HepG2 (cell line): ENCODE results near the gene RNGTT. TPM values are rescaled to one million over a fixed set of nuclear protein-coding genes. Genes with fewer than 3 reads are reported as not detected.

Experiments
- ATM ChIP-seq: fragments of 450-650 bp; IDR thresholded peaks from 2 replicates; pipeline ENCODE4 v1.7.1; 2017; ENCODE audit warnings: mild to moderate bottlenecking, borderline replicate concordance
- BHLHE40 ChIP-seq: IDR thresholded peaks from 2 replicates; pipeline ENCODE4 v1.6.1; 2011; ENCODE audit warnings: low read length, improper control_type of control experiment
- CSRNP2 ChIP-seq: sonication (generic); formaldehyde crosslinking; conservative IDR thresholded peaks from 2 replicates; pipeline ENCODE4 v1.8.0; 2022; ENCODE audit warnings: low read depth, missing genetic modification reagents
- KLF6 ChIP-seq: IDR thresholded peaks from 2 replicates; pipeline ENCODE4 v1.8.0; 2016; ENCODE audit warnings: missing biosample characterization, missing genetic modification reagents
- LBX2 ChIP-seq: sonication (generic); formaldehyde crosslinking; IDR thresholded peaks from 2 replicates; pipeline ENCODE4 v1.5.0; 2020; ENCODE audit warnings: missing genetic modification reagents, mild to moderate bottlenecking, borderline replicate concordance
- REPIN1 ChIP-seq: sonication (generic); formaldehyde crosslinking; IDR thresholded peaks from 2 replicates; pipeline ENCODE4 v1.8.0; 2022; ENCODE audit warnings: missing genetic modification reagents, low read depth, mild to moderate bottlenecking, borderline replicate concordance
- SP2 ChIP-seq: sonication (generic); formaldehyde crosslinking; IDR thresholded peaks from 2 replicates; pipeline ENCODE4 v1.5.1; 2020; ENCODE audit warnings: mild to moderate bottlenecking, missing genetic modification reagents
- ZBTB49 ChIP-seq: sonication (generic); formaldehyde crosslinking; IDR thresholded peaks from 2 replicates; pipeline ENCODE4 v1.4.0; 2020; ENCODE audit warnings: missing genetic modification reagents, borderline replicate concordance
- ZNF33B ChIP-seq: sonication (generic); formaldehyde crosslinking; IDR thresholded peaks from 2 replicates; pipeline ENCODE4 v1.5.1; 2020; ENCODE audit warnings: mild to moderate bottlenecking, missing genetic modification reagents
- ZNF609 ChIP-seq: sonication (generic); formaldehyde crosslinking; IDR thresholded peaks from 2 replicates; pipeline ENCODE4 v1.4.0; 2020; ENCODE audit warnings: mild to moderate bottlenecking, missing genetic modification reagents, borderline replicate concordance
- ZNF687 ChIP-seq: sonication (generic); formaldehyde crosslinking; IDR thresholded peaks from 2 replicates; pipeline ENCODE4 v1.5.1; 2020; ENCODE audit warnings: mild to moderate bottlenecking, missing genetic modification reagents, moderate library complexity
- ZNF780A ChIP-seq: sonication (generic); formaldehyde crosslinking; IDR thresholded peaks from 2 replicates; pipeline ENCODE4 v1.8.0; 2022; ENCODE audit warnings: mild to moderate bottlenecking, missing genetic modification reagents, moderate library complexity
- polyA plus RNA-seq, 8 experiments: library from polyadenylated mRNA; depleted of rRNA in 3 of 8; stranded (reverse) in 7 of 8; unstranded in 1 of 8; fragments of >200 nt; fragmentation: Illumina TruSeq in 4 of 8; extraction: Trizol in 4 of 8; gene quantifications; 2 replicates each; pipeline versions ENCODE4 v1.2.1 to v1.2.3, GENCODE V29; 2011 to 2016; ENCODE audit warnings: low read depth in 4 of 8, missing spikeins in 1 of 8, mixed read lengths in 1 of 8; ENCODE audit not compliant: insufficient read depth in 1 of 8
- total RNA-seq, 5 experiments: library from RNA; depleted of rRNA; stranded (reverse); fragments of >200 nt; fragmentation: Illumina TruSeq; extraction: Trizol; gene quantifications; 2 replicates each; pipeline ENCODE4 v1.2.3, GENCODE V29; 2016; ENCODE audit warnings: low read depth in 1 of 5

Gene RNGTT
- total and polyA plus RNA-seq, 2 of the 13 experiments (the other 11 are each of a cell fraction or from before 2014, with no cell fraction given), result 6.0 to 22.6 TPM

GRCh38 chr6:88963139-88964090 lies at the start of gene RNGTT (continued):
- TF ChIP-seq ZBTB49 (no peak), ZNF609 (CRISPR knock-in tag) (no peak), ZNF33B (CRISPR knock-in tag) (no peak), BHLHE40 (no peak), KLF6 (no peak), SP2 (CRISPR knock-in tag) (peak; percentile 58), ATM (no peak), ZNF687 (CRISPR knock-in tag) (peak; percentile 83), ZNF780A (CRISPR knock-in tag) (no peak), LBX2 (no peak), REPIN1 (CRISPR knock-in tag) (peak; percentile 43; the same call in 1 of the 2 replicates), CSRNP2 (CRISPR knock-in tag) (no peak)
